Stimulated activated CD8-positive, alpha-beta memory T cell treated with anti-CD3 and anti-CD28 coated beads, Interleukin-4, amount 100 ng/mL, for 1 hour (primary cell): Measurements from ENCODE around the gene SMIM11.
"Not testable (repeated sequence)": the region's sequence is repeated elsewhere in the genome, so short reads cannot be mapped to it uniquely, and the experiment has no call there.

Experiments used
- DNase-seq, 2 donors: peaks; one replicate each; pipeline ENCODE4 v3.0.0-alpha.2; 2020; ENCODE audit warnings: low read depth in 2 of 2, low spot score in 1 of 2

SMIM11 gene

DNA sequence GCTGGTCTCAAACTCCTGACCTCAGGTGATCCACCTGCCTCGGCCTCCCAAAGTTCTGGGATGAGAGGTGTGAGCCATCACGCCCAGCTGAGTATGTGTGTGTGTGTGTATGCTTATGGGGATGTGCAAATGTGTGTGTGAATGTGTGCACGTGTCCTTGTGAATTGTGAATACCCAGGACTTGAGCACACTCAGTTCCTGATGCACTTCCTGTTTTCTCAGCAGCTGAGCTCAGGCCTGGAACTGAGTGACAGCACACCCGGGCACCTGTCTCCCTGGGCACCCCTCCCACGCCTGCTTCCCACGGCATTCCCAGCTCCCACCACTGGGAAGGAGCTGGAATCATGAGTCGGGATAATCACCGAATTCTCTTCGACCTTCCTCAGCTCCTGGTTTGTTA, 32.0 kb downstream of the SMIM11 start:
- DNase-seq = not testable (repeated sequence)

DNA sequence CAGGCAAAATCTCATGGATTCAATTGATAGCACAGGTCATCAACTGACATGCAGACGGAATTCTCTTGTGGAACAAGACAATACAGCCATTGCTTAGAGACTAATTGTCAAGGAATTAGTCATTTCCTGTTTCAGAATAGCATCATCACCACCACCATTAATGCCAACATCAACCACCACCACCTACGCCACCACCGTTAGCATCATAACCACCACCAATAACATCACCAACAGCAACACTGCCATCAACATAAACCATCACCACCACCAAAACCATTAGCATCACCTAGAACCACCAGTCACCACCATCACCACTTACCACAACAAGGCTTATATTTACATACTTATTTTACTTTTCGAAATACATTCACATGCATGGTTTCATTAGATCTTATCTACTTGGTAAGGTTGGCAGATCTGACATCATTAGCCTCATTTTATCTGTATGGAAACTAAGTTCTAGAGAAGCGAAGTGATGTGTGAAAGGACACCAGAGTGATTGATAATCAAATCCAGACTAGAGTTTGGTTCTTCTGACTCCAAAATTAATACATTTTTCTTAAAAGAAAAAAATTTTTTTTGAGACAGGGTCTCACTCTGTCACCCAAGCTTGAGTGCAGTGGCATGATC, 42.3 kb downstream of the SMIM11 start:
- not testable (repeated sequence) for DNase-seq

DNA sequence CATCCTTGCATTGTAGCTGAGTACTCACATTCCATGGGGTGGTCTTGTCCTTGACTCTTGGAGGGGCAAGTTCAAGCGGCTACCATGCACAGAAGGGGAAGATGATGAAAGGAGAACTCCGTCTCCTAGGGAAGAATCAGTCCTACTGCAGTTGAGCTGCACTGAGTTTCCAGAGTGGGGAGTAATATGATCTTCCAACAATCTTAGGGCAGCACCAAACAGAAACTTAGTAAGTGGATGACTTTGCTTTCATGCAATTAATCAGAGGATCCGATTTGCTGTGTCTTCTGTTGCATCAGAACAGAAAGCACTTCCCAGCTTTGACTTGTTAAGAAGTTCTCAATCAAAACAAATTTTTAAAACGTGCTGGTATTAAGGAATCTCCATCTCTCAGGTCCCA, 48.5 kb downstream of the SMIM11 start, which contains the start of gene SMIM34:
Gene SMIM34 (minus strand): TSS at position 147 of the 400 bp plus-strand sequence. CDS start 112 bp downstream, at position 35.
- not testable (repeated sequence) for DNase-seq

DNA sequence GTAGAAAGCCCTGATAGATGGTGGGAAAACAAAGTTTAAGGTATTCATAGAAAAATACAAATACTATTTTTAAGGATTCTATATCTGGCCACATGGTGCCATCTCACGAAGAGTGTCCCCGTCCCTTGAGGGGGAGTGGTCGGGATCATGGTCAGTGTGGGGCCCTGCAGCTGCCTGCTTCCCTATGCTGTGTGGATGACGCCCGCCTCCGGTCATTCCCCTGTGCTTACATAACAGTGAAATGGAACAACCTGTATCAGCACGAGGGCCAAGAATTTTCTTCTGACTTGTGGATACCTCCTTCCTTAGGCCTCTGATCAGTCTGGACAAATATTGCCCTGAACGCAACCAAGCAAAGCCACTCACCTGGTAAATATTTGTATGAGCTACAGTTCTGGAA, 52.0 kb downstream of the SMIM11 start:
- DNase-seq = not testable (repeated sequence)

DNA sequence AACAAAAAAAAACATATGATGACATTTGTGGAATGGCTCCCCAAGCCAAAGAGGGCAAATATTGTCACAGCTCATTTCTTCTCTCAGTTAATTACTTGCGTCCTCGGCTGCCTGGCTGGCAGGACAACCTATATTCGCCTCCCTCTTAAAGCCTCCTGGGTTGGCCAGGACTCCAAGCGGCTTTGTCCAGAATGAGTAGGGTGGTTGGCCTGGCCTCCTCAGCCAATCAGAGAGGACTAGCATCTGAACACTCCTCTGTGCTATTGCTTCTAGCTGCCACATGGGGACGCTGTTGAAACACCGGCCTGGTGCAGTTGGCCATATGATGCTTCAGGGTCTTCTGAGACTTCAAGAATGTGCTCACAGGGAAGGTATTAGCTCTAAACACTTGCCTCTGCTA, 53.1 kb downstream of the SMIM11 start:
- DNase-seq = not testable (repeated sequence)

DNA sequence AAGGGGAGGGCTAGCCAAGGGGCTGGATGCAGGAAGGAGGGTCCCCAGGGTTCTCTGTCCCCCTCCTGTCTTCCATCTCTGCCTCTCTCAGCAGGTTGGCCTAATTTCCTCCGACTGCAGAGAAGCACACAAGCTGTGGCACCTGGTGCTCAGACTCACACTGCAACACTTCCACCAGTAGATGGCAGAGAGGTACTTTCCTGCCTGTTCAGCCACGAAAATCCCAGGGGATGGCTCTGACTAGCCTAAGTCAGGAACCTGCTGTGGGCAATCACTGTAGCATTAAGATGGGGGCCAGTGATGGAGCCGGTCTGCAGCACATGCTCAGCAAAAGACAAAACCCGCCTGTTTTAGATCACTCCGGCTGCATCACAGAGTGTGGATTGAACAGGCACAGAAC, 54.4 kb downstream of the SMIM11 start:
- DNase-seq = not testable (repeated sequence)
